Common myeloid progenitor, CD34-positive (primary cell): Measurements from ENCODE around the gene CDADC1.

Source experiments
- CTCF ChIA-PET: fragments of 350-600 bp; sonication (Branson Sonifier 250); formaldehyde crosslinking; loops from one replicate; lab custom pipeline; 2021; ENCODE audit warnings: antibody characterized with exemption; lab: Charles Lee
- POLR2A ChIA-PET: fragments of 350-600 bp; sonication (Branson Sonifier 250); formaldehyde crosslinking; loops from one replicate; lab custom pipeline; 2021; ENCODE audit warnings: antibody characterized with exemption; lab: Charles Lee
- DNase-seq, 3 donors: peaks; one replicate each; pipeline versions ENCODE4 v3.0.0 to v3.0.0-alpha.2; 2013
- H3K27ac ChIP-seq, 2 experiments: 1 replicate in 1 of 2; 2 replicates in 1 of 2; pipeline ENCODE4 v1.7.0; 2013; ENCODE audit warnings: inconsistent platforms in 2 of 2, low read length in 2 of 2, mild to moderate bottlenecking in 2 of 2, low read depth in 1 of 2, moderate library complexity in 1 of 2; ENCODE audit not compliant: severe bottlenecking in 2 of 2, insufficient read depth in 1 of 2, poor library complexity in 1 of 2
- H3K27me3 ChIP-seq, 5 experiments: replicated peaks in 2 of 5; 1 replicate in 3 of 5; 2 replicates in 2 of 5; pipeline versions ENCODE4 v1.6.1 to v1.7.0; 2013; ENCODE audit warnings: low read length in 4 of 5, mild to moderate bottlenecking in 2 of 5, moderate library complexity in 2 of 5, inconsistent platforms in 1 of 5; ENCODE audit not compliant: insufficient read depth in 5 of 5, control insufficient read depth in 4 of 5
- H3K36me3 ChIP-seq, 4 experiments: 1 replicate in 2 of 4; 2 replicates in 2 of 4; pipeline versions ENCODE4 v1.6.1 to v1.7.0; 2013; ENCODE audit warnings: low read length in 3 of 4, control low read depth in 1 of 4, mild to moderate bottlenecking in 1 of 4; ENCODE audit not compliant: control insufficient read depth in 4 of 4, insufficient read depth in 4 of 4
- H3K4me1 ChIP-seq, 4 experiments: 1 replicate in 3 of 4; 2 replicates in 1 of 4; pipeline versions ENCODE4 v1.6.1 to v1.7.1; 2013; ENCODE audit warnings: low read length in 3 of 4, mild to moderate bottlenecking in 3 of 4, control low read depth in 1 of 4, inconsistent platforms in 1 of 4, moderate library complexity in 1 of 4; ENCODE audit not compliant: control insufficient read depth in 4 of 4, insufficient read depth in 4 of 4; ENCODE audit errors: control extremely low read depth in 1 of 4
- H3K4me3 ChIP-seq, 7 experiments: 1 replicate in 4 of 7; 2 replicates in 3 of 7; pipeline versions ENCODE4 v1.5.1 to v1.7.0; 2013; ENCODE audit warnings: mild to moderate bottlenecking in 7 of 7, low read length in 6 of 7, moderate library complexity in 6 of 7, inconsistent platforms in 2 of 7, low read depth in 2 of 7, control low read depth in 1 of 7; ENCODE audit not compliant: insufficient read depth in 4 of 7, control insufficient read depth in 1 of 7; ENCODE audit errors: extremely low read depth in 1 of 7
- H3K9me3 ChIP-seq, 5 experiments: 1 replicate in 4 of 5; 2 replicates in 1 of 5; pipeline versions ENCODE4 v1.6.1 to v1.7.1; 2013; ENCODE audit warnings: low read length in 4 of 5, mild to moderate bottlenecking in 2 of 5, inconsistent platforms in 1 of 5, low read depth in 1 of 5, moderate library complexity in 1 of 5; ENCODE audit not compliant: control insufficient read depth in 4 of 5, insufficient read depth in 2 of 5; ENCODE audit errors: control extremely low read depth in 1 of 5
- WGBS: methylation state at CpG from one replicate; pipeline ENCODE4 v1.1.5; 2013; ENCODE audit not compliant: insufficient coverage; 5-methylcytosine and 5-hydroxymethylcytosine counted together

CDADC1 gene

DNA sequence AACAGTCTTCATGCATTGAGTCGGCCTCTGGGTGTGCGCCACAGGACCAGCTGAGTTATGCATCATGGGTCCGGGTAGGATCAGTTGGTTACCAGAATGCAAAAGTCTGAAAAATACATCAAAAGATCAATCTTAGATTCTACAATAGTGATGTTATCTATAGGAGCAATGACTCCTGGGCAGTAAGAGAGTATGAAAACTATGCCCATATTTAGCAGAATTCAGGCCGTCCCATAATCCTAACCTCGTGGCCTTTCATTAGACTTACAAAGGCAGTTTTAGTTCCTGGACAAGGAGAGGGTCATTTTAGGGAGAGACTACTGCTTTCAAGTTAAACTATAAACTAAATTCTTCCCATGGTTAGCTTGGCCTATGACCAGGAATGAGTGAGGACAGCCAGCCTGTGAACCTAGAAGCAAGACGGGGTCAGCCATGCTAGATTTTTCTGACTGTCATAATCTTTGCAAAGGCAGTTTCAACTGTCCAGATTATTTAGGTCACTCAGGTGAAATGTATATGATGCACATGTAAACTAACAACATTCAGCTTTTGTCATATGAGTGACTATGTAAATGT, 11.8 kb upstream of the CDADC1 start:
- Histone ChIP-seq H3K27me3 (no peaks in the 10 kb centered on the region), H3K27ac (no peak overlapping the region), H3K4me1 (no peaks in the 10 kb centered on the region), H3K36me3 (no peaks in the 10 kb centered on the region), H3K4me3 (no peak overlapping the region), H3K9me3 (no peaks in the 10 kb centered on the region)
- POLR2A ChIA-PET, result no interaction called here
- CTCF ChIA-PET, result interaction anchor here (0.8 to 1.1 kb wide), 3 partner anchors 19 to 26 kb away, joined by 3 to 5 read pairs (median 3); no protein-coding TSS in a partner anchor
- WGBS, result 94% methylated on average over 3 of the region's 6 CpGs
- DNase-seq, result no peak

DNA sequence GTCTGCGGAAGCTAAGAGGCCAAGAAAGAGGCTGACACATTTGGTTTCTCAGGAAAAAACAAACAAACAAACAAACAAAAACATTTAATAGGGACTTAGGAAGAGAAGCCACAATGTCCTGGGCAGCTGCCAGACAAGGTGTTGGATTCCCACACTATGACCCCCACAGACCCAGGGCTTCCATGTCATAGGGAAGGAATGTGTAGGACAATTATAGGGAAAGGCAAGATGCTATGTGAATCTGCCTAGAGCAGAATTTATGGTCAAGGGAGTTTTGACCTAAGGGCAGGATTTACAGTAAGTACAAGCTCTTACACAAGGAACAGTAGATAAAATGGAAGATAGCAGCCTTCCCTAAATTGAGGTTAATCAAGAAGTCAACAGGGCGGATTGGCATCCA, 9.1 kb upstream of the CDADC1 start:
- DNase-seq, result no peak
- Histone ChIP-seq H3K27ac (no peak overlapping the region), H3K9me3 (peaks cover 0 to 4% (median 2%) of the 10 kb centered on the region in 5 experiments), H3K27me3 (no peaks in the 10 kb centered on the region), H3K4me1 (no peaks in the 10 kb centered on the region), H3K4me3 (no peak overlapping the region), H3K36me3 (no peaks in the 10 kb centered on the region)
- WGBS, result no CpG with 5 or more reads among the region's 2 CpGs
- ChIA-PET POLR2A (no interaction called here), CTCF (interaction anchor here (0.8 to 5.2 kb wide), 7 partner anchors 10 to 198 kb away, joined by 3 to 85 read pairs (median 4); partner anchors contain the start of gene MLNR)

DNA sequence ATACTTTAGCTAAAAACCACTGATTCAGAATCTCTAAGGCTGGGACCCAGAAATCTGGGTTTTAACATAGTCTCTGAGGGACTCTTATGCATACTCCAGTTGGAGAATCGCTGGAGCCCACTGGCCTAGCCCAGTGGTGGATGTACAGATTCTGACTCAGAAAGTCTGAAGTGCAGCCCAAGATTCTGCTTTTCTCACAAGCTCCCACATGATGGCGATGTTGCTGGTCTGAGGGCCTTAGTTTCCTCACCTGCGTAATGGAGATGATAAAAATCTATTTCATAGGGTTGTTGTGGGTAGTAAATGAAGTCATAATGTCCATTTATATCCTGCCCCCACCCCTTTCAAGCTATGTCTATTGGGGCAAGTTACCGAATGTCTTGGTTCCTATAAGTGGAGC, 7.7 kb upstream of the CDADC1 start:
- ChIA-PET POLR2A (interaction anchor here (0.5 kb wide), 1 partner anchor 55 kb away, joined by 3 read pairs; no protein-coding TSS in a partner anchor), CTCF (interaction anchor here (0.6 to 5.2 kb wide), 18 partner anchors 8 to 287 kb away, joined by 3 to 85 read pairs (median 4); no protein-coding TSS in a partner anchor)
- Histone ChIP-seq H3K27me3 (no peaks in the 10 kb centered on the region), H3K9me3 (peaks cover 0 to 4% (median 2%) of the 10 kb centered on the region in 5 experiments), H3K4me3 (no peak overlapping the region), H3K36me3 (no peaks in the 10 kb centered on the region), H3K4me1 (no peaks in the 10 kb centered on the region), H3K27ac (no peak overlapping the region)
- peak; percentile 50 to 64 (median 60) for DNase-seq
- 14% methylated on average over 1 of the region's 4 CpGs for WGBS

DNA sequence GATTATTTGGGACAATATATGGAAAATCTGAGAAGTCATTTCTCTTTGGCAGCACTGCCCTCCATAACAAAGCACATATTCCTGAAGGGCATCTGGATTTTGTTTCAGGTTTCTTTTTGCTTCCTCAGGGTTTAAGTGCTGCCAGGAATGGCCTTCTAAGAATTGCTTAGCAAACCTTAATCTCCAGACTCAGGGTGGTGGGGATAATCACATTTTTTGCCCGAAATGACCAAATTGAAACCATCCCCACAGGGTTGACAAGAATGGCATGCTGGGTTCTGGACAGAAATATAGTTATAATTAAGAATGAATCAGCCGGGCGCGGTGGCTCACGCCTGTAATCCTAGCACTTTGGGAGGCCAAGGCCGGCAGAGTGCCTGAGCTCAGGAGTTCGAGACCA, 6.4 kb upstream of the CDADC1 start:
- peaks cover 0 to under 1% (median 0%) of the 10 kb centered on the region in 4 experiments for H3K4me1 ChIP-seq
- CTCF ChIA-PET, result interaction anchor here (0.9 to 5.2 kb wide), 4 partner anchors 11 to 80 kb away, joined by 3 to 85 read pairs (median 3); no protein-coding TSS in a partner anchor
- WGBS, result 98% methylated on average over 6 of the region's 7 CpGs
- H3K4me3 ChIP-seq, result no peak overlapping the region
- DNase-seq, result no peak
- no peaks in the 10 kb centered on the region for H3K27me3 ChIP-seq
- H3K27ac ChIP-seq, result no peak overlapping the region
- no peaks in the 10 kb centered on the region for H3K36me3 ChIP-seq
- peaks cover 0 to 4% (median 2%) of the 10 kb centered on the region in 5 experiments for H3K9me3 ChIP-seq
- POLR2A ChIA-PET, result no interaction called here

DNA sequence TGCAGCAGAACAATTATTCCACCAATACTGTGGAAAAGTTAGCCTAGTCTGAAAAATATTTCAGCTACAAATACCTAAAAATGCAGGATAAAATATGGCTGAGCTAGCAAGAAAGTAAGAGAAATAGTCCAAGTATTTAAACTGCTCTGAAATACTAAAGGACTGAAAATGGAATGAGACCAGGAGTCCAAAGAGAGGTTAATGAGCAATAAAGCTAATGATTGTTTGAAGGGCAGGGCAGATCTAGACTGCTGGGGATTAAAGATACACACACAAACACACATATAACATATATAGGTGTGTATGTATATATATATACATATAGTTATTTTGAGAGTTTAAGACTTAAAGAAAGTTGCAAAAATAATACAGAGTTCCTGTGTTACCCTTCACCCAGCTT, 2.6 kb upstream of the CDADC1 start:
- Histone ChIP-seq H3K36me3 (peaks cover 0 to 2% (median under 1%) of the 10 kb centered on the region in 4 experiments), H3K4me3 (no peak overlapping the region), H3K9me3 (peaks cover 0 to 4% (median 2%) of the 10 kb centered on the region in 5 experiments), H3K27ac (no peak overlapping the region), H3K27me3 (no peaks in the 10 kb centered on the region), H3K4me1 (peaks cover 14 to 30% (median 19%) of the 10 kb centered on the region in 4 experiments)
- ChIA-PET CTCF (interaction anchor here (0.8 to 4.0 kb wide), 5 partner anchors 14 to 36 kb away, joined by 3 to 48 read pairs (median 3); no protein-coding TSS in a partner anchor), POLR2A (no interaction called here)
- no peak for DNase-seq

DNA sequence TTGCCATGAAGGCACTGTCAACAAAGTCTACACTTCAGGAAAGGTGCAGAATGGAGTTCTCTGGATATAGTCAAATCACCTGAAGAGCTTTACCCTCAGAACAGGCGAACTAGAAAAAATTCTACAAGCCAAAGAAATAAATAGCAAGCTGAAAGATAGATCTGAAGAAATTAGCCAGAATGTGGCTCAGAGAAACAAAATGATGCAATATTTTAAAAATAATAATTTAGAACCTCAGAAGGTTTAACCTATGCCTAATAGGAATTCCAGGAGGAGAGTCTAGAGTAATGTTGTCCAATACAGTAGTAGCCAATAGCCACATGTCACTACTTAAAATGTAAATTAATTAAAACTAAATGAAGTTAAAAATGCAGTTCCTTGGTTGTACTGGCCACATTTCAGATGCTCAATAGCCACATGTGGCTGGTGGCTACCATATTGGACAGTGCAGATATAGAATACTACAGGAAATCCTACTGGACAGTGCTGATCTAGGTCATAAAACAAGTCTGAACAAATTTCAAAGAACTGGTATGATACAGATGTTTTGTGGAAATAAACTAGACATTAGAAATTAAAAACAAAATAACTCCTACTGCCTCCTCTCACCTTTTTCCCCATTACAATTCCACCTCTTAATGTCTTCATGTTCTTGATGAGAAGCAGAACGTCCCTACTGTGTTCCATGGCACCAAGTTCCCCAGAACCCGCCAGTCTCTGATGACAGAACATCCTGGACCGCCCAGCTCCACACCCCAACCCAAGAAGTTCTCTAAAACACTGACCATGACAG, 679 bp upstream of the CDADC1 start:
- WGBS, result 0% methylated on average over 2 of the region's 4 CpGs
- POLR2A ChIA-PET, result interaction anchor here (0.7 kb wide), 1 partner anchor 18 kb away, joined by 4 read pairs; no protein-coding TSS in a partner anchor
- CTCF ChIA-PET, result interaction anchor here (0.7 to 3.0 kb wide), 10 partner anchors 11 to 40 kb away, joined by 3 to 29 read pairs (median 4); no protein-coding TSS in a partner anchor
- H3K36me3 ChIP-seq, result peaks cover 0 to 6% (median 2%) of the 10 kb centered on the region in 4 experiments
- H3K4me3 ChIP-seq, result peak overlapping the region; percentile 83 to 100 (median 96)
- no peaks in the 10 kb centered on the region for H3K27me3 ChIP-seq
- DNase-seq, result peak in 1 of 3 donors; percentile 24
- H3K9me3 ChIP-seq, result peaks cover 0 to 4% (median 2%) of the 10 kb centered on the region in 5 experiments
- H3K4me1 ChIP-seq, result peaks cover 18 to 50% (median 29%) of the 10 kb centered on the region in 4 experiments
- peak overlapping the region; percentile 90 to 96 for H3K27ac ChIP-seq
